CD4-positive, alpha-beta T cell (primary cell): ENCODE results near the gene FUZ. TPM values are rescaled to one million over a fixed set of nuclear protein-coding genes. Genes with fewer than 3 reads are reported as not detected.

Experiments
- ATAC-seq: fragments of 200-7000 bp; cut with Tn5 transposase; one replicate; pipeline ENCODE4 v1.10.0; 2022; ENCODE audit warnings: mild to moderate bottlenecking; ENCODE audit not compliant: poor library complexity
- CTCF ChIA-PET: fragments of 350-600 bp; sonication (Branson Sonifier 250); formaldehyde crosslinking; loops from one replicate; lab custom pipeline; 2021; ENCODE audit warnings: antibody characterized with exemption, inconsistent platforms; lab: Charles Lee
- POLR2A ChIA-PET: fragments of 350-600 bp; sonication (Branson Sonifier 250); formaldehyde crosslinking; loops from one replicate; lab custom pipeline; 2021; ENCODE audit warnings: antibody characterized with exemption, inconsistent platforms; lab: Charles Lee
- DNase-seq, 14 experiments: peaks; one replicate each; pipeline ENCODE4 v3.0.0-alpha.2; 2013 to 2020; ENCODE audit warnings: mixed read lengths in 2 of 14
- H3K27ac ChIP-seq, 2 donors: one replicate each; pipeline versions ENCODE4 v1.5.1 to v1.7.0; 2013; ENCODE audit warnings: low read length in 2 of 2, low read depth in 1 of 2, mild to moderate bottlenecking in 1 of 2
- H3K27me3 ChIP-seq, 2 experiments: 1 replicate in 1 of 2; 2 replicates in 1 of 2; pipeline versions ENCODE4 v1.6.1 to v1.7.0; 2013; ENCODE audit warnings: low read length in 2 of 2, control low read depth in 1 of 2, mild to moderate bottlenecking in 1 of 2, moderate library complexity in 1 of 2; ENCODE audit not compliant: insufficient read depth in 2 of 2, control insufficient read depth in 1 of 2
- H3K36me3 ChIP-seq: one replicate; pipeline ENCODE4 v1.6.1; 2013; ENCODE audit warnings: low read length, control low read depth; ENCODE audit not compliant: insufficient read depth
- H3K4me1 ChIP-seq: one replicate; pipeline ENCODE4 v1.6.1; 2013; ENCODE audit warnings: low read length, control low read depth; ENCODE audit not compliant: insufficient read depth
- H3K4me3 ChIP-seq: one replicate; pipeline ENCODE4 v1.5.1; 2013; ENCODE audit warnings: mild to moderate bottlenecking, low read length, moderate library complexity
- H3K9me3 ChIP-seq, 2 experiments: 1 replicate in 1 of 2; 2 replicates in 1 of 2; pipeline versions ENCODE4 v1.6.1 to v1.7.0; 2013; ENCODE audit warnings: low read length in 2 of 2, mild to moderate bottlenecking in 2 of 2, control low read depth in 1 of 2, moderate library complexity in 1 of 2; ENCODE audit not compliant: control insufficient read depth in 1 of 2, insufficient read depth in 1 of 2
- H3K27ac Mint-ChIP-seq: one replicate; pipeline ENCODE4 v1.8.0; 2020; ENCODE audit warnings: mixed read lengths
- H3K27me3 Mint-ChIP-seq: one replicate; pipeline ENCODE4 v1.8.0; 2021; ENCODE audit warnings: mixed read lengths
- H3K36me3 Mint-ChIP-seq: one replicate; pipeline ENCODE4 v1.8.0; 2021; ENCODE audit warnings: low read depth, mixed read lengths
- H3K4me1 Mint-ChIP-seq: one replicate; pipeline ENCODE4 v1.8.0; 2021; ENCODE audit warnings: low read depth, mixed read lengths
- H3K4me3 Mint-ChIP-seq: one replicate; pipeline ENCODE4 v1.8.0; 2020; ENCODE audit warnings: mild to moderate bottlenecking, mixed read lengths
- H3K9me3 Mint-ChIP-seq: one replicate; pipeline ENCODE4 v1.8.0; 2020; ENCODE audit warnings: mixed read lengths
- CTCF ChIP-seq: fragments of 200-600 bp; IDR thresholded peaks from one replicate; pipeline ENCODE4 v1.8.0; 2022; ENCODE audit warnings: antibody characterized with exemption, mild to moderate bottlenecking
- intact Hi-C, 2 experiments: fragments of 100-400 bp; cut with DNase I in 1 of 2; cut with micrococcal nuclease in 1 of 2; formaldehyde crosslinking; loops; one replicate each; pipeline versions ENCODE4 v1.15.1 to v1.9.0; 2023 to 2025; cut with DNase I, micrococcal nuclease
- total RNA-seq, 174 experiments: library from RNA in 2 of 174; stranded (reverse) in 2 of 174; gene quantifications; one replicate each; pipeline ENCODE4 v1.2.3 and lab custom pipeline; 2021 to 2026

FUZ gene
- total RNA-seq, 2 experiments from 2014 or later = 14.9 to 15.2 TPM

DNA sequence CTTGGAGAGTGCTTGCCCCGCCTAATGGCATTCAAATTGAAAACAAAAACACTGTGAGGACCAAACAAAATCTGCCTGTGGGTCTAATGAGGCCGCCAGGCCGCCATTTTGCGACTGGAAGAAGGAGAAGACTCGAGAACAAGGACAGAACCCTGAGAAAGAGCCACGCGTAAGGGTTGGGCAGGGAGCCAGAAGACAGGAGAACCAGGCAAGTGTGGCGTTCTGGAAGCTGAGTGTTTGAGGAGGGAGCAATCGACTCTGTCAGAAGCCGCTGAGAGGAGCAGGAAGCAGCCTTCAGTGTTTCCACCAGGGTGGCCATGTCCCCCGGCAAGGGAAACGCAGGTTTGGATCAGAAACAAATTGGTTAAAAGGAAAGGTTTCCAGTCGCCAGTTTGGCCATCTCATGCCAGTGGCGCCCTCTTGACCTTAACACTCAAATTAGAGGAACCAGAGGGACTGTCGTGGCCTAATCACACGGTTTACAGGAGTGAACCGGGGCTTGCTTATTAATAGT is 27.7 kb upstream of the FUZ start:
- Histone ChIP-seq H3K27ac (no peak overlapping the region), H3K9me3 (no peaks in the 10 kb centered on the region), H3K36me3 (peaks cover 14% of the 10 kb centered on the region), H3K4me1 (no peaks in the 10 kb centered on the region), H3K4me3 (no peak overlapping the region), H3K27me3 (no peaks in the 10 kb centered on the region)
- DNase-seq = no peak
- ChIA-PET POLR2A (no interaction called here), CTCF (no interaction called here)
- Mint-ChIP-seq H3K27ac (no peak overlapping the region), H3K36me3 (peaks cover 13% of the 10 kb centered on the region), H3K4me1 (no peaks in the 10 kb centered on the region), H3K27me3 (no peaks in the 10 kb centered on the region), H3K4me3 (no peak overlapping the region), H3K9me3 (no peaks in the 10 kb centered on the region)
- intact Hi-C loops = no loop called here
- no peak for ATAC-seq
- no peak for TF ChIP-seq CTCF

GRCh38 chr19:49840321-49840720 is 27.2 kb upstream of the FUZ start:
- CTCF ChIA-PET = no interaction called here
- H3K9me3 ChIP-seq = no peaks in the 10 kb centered on the region
- POLR2A ChIA-PET = no interaction called here
- Mint-ChIP-seq H3K4me3 (no peak overlapping the region), H3K36me3 (peaks cover 14% of the 10 kb centered on the region), H3K9me3 (no peaks in the 10 kb centered on the region), H3K27me3 (no peaks in the 10 kb centered on the region), H3K4me1 (no peaks in the 10 kb centered on the region), H3K27ac (no peak overlapping the region)
- no peak for TF ChIP-seq CTCF
- H3K27me3 ChIP-seq = no peaks in the 10 kb centered on the region
- no peak for DNase-seq
- H3K4me3 ChIP-seq = no peak overlapping the region
- intact Hi-C loops = no loop called here
- H3K27ac ChIP-seq = no peak overlapping the region
- H3K36me3 ChIP-seq = peaks cover 19% of the 10 kb centered on the region
- ATAC-seq = no peak
- H3K4me1 ChIP-seq = no peaks in the 10 kb centered on the region

DNA sequence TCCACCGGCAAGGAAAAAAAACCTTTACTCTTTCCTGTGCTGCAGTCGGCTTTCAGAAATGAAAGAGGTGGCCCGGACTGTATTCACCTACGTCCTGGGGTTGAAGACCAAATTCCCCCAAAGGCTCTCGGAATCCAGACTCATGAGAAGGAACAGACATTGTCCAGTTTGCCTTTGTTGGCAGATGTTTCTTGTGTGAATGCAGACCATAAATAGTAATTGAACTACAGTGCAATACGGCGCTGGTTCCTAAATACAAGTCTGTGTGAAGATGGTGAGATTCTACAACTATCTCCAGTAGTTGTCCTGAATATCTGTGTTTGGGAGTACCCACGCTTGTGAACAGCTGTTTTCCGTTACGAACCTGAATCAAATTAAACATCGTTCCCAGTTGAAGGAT is 26.6 kb upstream of the FUZ start:
- ATAC-seq = no peak
- Mint-ChIP-seq H3K27ac (no peak overlapping the region), H3K4me3 (no peak overlapping the region), H3K4me1 (no peaks in the 10 kb centered on the region), H3K9me3 (no peaks in the 10 kb centered on the region), H3K36me3 (peaks cover 20% of the 10 kb centered on the region), H3K27me3 (no peaks in the 10 kb centered on the region)
- Histone ChIP-seq H3K9me3 (no peaks in the 10 kb centered on the region), H3K4me3 (no peak overlapping the region), H3K36me3 (peaks cover 25% of the 10 kb centered on the region), H3K27ac (no peak overlapping the region), H3K27me3 (no peaks in the 10 kb centered on the region), H3K4me1 (no peaks in the 10 kb centered on the region)
- no peak for DNase-seq
- intact Hi-C loops = no loop called here
- no peak for TF ChIP-seq CTCF
- ChIA-PET CTCF (interaction anchor here (1.2 kb wide), 1 partner anchor 600 kb away, joined by 3 read pairs; no protein-coding TSS in a partner anchor), POLR2A (no interaction called here)
